HepG2 (cell line): ENCODE data around the gene YY1. TPM values are rescaled to one million over a fixed set of nuclear protein-coding genes. Genes with fewer than 3 reads are reported as not detected.

Experiments used
- CC2D1A ChIP-seq: sonication (generic); formaldehyde crosslinking; IDR thresholded peaks from 2 replicates; pipeline ENCODE4 v1.8.1; 2023; ENCODE audit warnings: mild to moderate bottlenecking, missing genetic modification reagents
- HDAC2 ChIP-seq: sonication (generic); formaldehyde crosslinking; IDR thresholded peaks from 2 replicates; pipeline ENCODE4 v1.4.0; 2020; ENCODE audit warnings: missing genetic modification reagents
- HOXA3 ChIP-seq: sonication (generic); formaldehyde crosslinking; IDR thresholded peaks from 2 replicates; pipeline ENCODE4 v1.5.0; 2020; ENCODE audit warnings: missing genetic modification reagents
- MAX ChIP-seq: IDR thresholded peaks from 2 replicates; pipeline ENCODE4 v1.6.1; 2012; ENCODE audit warnings: inconsistent platforms
- RFXAP ChIP-seq: sonication (generic); formaldehyde crosslinking; IDR thresholded peaks from 2 replicates; pipeline ENCODE4 v1.4.0; 2020; ENCODE audit warnings: missing genetic modification reagents, borderline replicate concordance
- SAP130 ChIP-seq: IDR thresholded peaks from 2 replicates; pipeline ENCODE4 v1.6.1; 2016; ENCODE audit warnings: low read depth
- U2AF2 ChIP-seq: fragments of 200-400 bp; formaldehyde crosslinking; IDR thresholded peaks from 2 replicates; pipeline ENCODE4 v1.6.1; 2017; ENCODE audit warnings: low read depth, mild to moderate bottlenecking, low read length
- XRCC5 ChIP-seq: fragments of 200-400 bp; formaldehyde crosslinking; optimal IDR thresholded peaks from 2 replicates; pipeline ENCODE3; 2017; ENCODE audit warnings: mild to moderate bottlenecking, low read length
- ZBED4 ChIP-seq: sonication (generic); formaldehyde crosslinking; IDR thresholded peaks from 2 replicates; pipeline ENCODE4 v1.4.0; 2020; ENCODE audit warnings: missing genetic modification reagents, borderline replicate concordance
- ZNF33B ChIP-seq: sonication (generic); formaldehyde crosslinking; IDR thresholded peaks from 2 replicates; pipeline ENCODE4 v1.5.1; 2020; ENCODE audit warnings: mild to moderate bottlenecking, missing genetic modification reagents
- ZNF501 ChIP-seq: sonication (generic); formaldehyde crosslinking; IDR thresholded peaks from 2 replicates; pipeline ENCODE4 v1.5.1; 2020; ENCODE audit warnings: mild to moderate bottlenecking, moderate library complexity, missing genetic modification reagents
- ZNF550 ChIP-seq: sonication (generic); formaldehyde crosslinking; IDR thresholded peaks from 2 replicates; pipeline ENCODE4 v1.4.0; 2020; ENCODE audit warnings: mild to moderate bottlenecking, missing genetic modification reagents, borderline replicate concordance
- ZNF558 ChIP-seq: sonication (generic); formaldehyde crosslinking; IDR thresholded peaks from 2 replicates; pipeline ENCODE4 v1.9.0; 2022; ENCODE audit warnings: mild to moderate bottlenecking, missing genetic modification reagents, borderline replicate concordance
- ZNF737 ChIP-seq: sonication (generic); formaldehyde crosslinking; IDR thresholded peaks from 2 replicates; pipeline ENCODE4 v1.5.0; 2020; ENCODE audit warnings: missing genetic modification reagents, mild to moderate bottlenecking, borderline replicate concordance
- polyA plus RNA-seq, 8 experiments: library from polyadenylated mRNA; depleted of rRNA in 3 of 8; stranded (reverse) in 7 of 8; unstranded in 1 of 8; fragments of >200 nt; fragmentation: Illumina TruSeq in 4 of 8; extraction: Trizol in 4 of 8; gene quantifications; 2 replicates each; pipeline versions ENCODE4 v1.2.1 to v1.2.3, GENCODE V29; 2011 to 2016; ENCODE audit warnings: low read depth in 4 of 8, missing spikeins in 1 of 8, mixed read lengths in 1 of 8; ENCODE audit not compliant: insufficient read depth in 1 of 8
- total RNA-seq, 5 experiments: library from RNA; depleted of rRNA; stranded (reverse); fragments of >200 nt; fragmentation: Illumina TruSeq; extraction: Trizol; gene quantifications; 2 replicates each; pipeline ENCODE4 v1.2.3, GENCODE V29; 2016; ENCODE audit warnings: low read depth in 1 of 5
- TF ChIP-seq, protein P1 (sequence below): sonication (generic); formaldehyde crosslinking; IDR thresholded peaks from 2 replicates; pipeline ENCODE4 v1.4.0; 2020; ENCODE audit warnings: mild to moderate bottlenecking, low read depth, missing genetic modification reagents
- TF ChIP-seq, protein P2 (sequence below): sonication (generic); formaldehyde crosslinking; IDR thresholded peaks from 2 replicates; pipeline ENCODE4 v1.4.0; 2020; ENCODE audit warnings: missing genetic modification reagents
- TF ChIP-seq, protein P3 (sequence below): sonication (generic); formaldehyde crosslinking; IDR thresholded peaks from 2 replicates; pipeline ENCODE4 v1.4.0; 2020; ENCODE audit warnings: missing genetic modification reagents
- TF ChIP-seq, protein P4 (sequence below): IDR thresholded peaks from 2 replicates; pipeline ENCODE4 v1.6.1; 2016; ENCODE audit warnings: missing compliant biosample characterization, missing genetic modification reagents, borderline replicate concordance

Gene YY1
- total and polyA plus RNA-seq, 2 of the 13 experiments (the other 11 are each of a cell fraction or from before 2014, with no cell fraction given), result 29.4 to 68.1 TPM

- no peak for TF ChIP-seq ZBED4 (CRISPR knock-in tag)
- TF ChIP-seq HDAC2 (CRISPR knock-in tag), result peak; percentile 84; the same call in 1 of the 2 replicates
- TF ChIP-seq RFXAP, result peak; percentile 60; the same call in 1 of the 2 replicates
- TF ChIP-seq, protein P1, sequence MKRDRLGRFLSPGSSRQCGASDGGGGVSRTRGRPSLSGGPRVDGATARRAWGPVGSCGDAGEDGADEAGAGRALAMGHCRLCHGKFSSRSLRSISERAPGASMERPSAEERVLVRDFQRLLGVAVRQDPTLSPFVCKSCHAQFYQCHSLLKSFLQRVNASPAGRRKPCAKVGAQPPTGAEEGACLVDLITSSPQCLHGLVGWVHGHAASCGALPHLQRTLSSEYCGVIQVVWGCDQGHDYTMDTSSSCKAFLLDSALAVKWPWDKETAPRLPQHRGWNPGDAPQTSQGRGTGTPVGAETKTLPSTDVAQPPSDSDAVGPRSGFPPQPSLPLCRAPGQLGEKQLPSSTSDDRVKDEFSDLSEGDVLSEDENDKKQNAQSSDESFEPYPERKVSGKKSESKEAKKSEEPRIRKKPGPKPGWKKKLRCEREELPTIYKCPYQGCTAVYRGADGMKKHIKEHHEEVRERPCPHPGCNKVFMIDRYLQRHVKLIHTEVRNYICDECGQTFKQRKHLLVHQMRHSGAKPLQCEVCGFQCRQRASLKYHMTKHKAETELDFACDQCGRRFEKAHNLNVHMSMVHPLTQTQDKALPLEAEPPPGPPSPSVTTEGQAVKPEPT (CRISPR knock-in tag), result 0 out of 2 replicates have a peak, but pooled peaks have one; percentile 37
- TF ChIP-seq, protein P2, sequence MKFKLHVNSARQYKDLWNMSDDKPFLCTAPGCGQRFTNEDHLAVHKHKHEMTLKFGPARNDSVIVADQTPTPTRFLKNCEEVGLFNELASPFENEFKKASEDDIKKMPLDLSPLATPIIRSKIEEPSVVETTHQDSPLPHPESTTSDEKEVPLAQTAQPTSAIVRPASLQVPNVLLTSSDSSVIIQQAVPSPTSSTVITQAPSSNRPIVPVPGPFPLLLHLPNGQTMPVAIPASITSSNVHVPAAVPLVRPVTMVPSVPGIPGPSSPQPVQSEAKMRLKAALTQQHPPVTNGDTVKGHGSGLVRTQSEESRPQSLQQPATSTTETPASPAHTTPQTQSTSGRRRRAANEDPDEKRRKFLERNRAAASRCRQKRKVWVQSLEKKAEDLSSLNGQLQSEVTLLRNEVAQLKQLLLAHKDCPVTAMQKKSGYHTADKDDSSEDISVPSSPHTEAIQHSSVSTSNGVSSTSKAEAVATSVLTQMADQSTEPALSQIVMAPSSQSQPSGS (CRISPR knock-in tag), result peak; percentile 42; the same call in 1 of the 2 replicates
- TF ChIP-seq, protein P3, sequence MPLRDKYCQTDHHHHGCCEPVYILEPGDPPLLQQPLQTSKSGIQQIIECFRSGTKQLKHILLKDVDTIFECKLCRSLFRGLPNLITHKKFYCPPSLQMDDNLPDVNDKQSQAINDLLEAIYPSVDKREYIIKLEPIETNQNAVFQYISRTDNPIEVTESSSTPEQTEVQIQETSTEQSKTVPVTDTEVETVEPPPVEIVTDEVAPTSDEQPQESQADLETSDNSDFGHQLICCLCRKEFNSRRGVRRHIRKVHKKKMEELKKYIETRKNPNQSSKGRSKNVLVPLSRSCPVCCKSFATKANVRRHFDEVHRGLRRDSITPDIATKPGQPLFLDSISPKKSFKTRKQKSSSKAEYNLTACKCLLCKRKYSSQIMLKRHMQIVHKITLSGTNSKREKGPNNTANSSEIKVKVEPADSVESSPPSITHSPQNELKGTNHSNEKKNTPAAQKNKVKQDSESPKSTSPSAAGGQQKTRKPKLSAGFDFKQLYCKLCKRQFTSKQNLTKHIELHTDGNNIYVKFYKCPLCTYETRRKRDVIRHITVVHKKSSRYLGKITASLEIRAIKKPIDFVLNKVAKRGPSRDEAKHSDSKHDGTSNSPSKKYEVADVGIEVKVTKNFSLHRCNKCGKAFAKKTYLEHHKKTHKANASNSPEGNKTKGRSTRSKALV (CRISPR knock-in tag), result peak; percentile 50; the same call in 1 of the 2 replicates
- no peak for TF ChIP-seq ZNF501
- no peak for TF ChIP-seq ZNF737 (CRISPR knock-in tag)
- TF ChIP-seq U2AF2, result no peak
- TF ChIP-seq, protein P4, sequence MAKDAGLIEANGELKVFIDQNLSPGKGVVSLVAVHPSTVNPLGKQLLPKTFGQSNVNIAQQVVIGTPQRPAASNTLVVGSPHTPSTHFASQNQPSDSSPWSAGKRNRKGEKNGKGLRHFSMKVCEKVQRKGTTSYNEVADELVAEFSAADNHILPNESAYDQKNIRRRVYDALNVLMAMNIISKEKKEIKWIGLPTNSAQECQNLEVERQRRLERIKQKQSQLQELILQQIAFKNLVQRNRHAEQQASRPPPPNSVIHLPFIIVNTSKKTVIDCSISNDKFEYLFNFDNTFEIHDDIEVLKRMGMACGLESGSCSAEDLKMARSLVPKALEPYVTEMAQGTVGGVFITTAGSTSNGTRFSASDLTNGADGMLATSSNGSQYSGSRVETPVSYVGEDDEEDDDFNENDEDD, result peak; percentile 16; the same call in 1 of the 2 replicates
- TF ChIP-seq HOXA3 (CRISPR knock-in tag), result peak; percentile 88
- no peak for TF ChIP-seq ZNF550
- peak; percentile 64; the same call in 1 of the 2 replicates for TF ChIP-seq ZNF33B (CRISPR knock-in tag)
- no peak for TF ChIP-seq XRCC5
- TF ChIP-seq SAP130 (CRISPR knock-in tag), result peak; percentile 88
- peak; percentile 90 for TF ChIP-seq MAX
- TF ChIP-seq ZNF558, result no peak; the same call in 1 of the 2 replicates
- no peak for TF ChIP-seq CC2D1A (CRISPR knock-in tag)
Measured at GRCh38 chr14:100290607-100291304, 51.8 kb downstream of the YY1 start (continued).
